HG03280 (cell line): ENCODE measurements around the gene UCHL1.
"Not testable (repeated sequence)": the region's sequence is repeated elsewhere in the genome, so short reads cannot be mapped to it uniquely, and the experiment has no call there.

Source experiments
- ATAC-seq: cut with Tn5 transposase; IDR thresholded peaks from one replicate; pipeline ENCODE4 v1.9.1; 2021; ENCODE audit warnings: mild to moderate bottlenecking, moderate library complexity; ENCODE audit not compliant: unreplicated experiment

UCHL1 gene

DNA sequence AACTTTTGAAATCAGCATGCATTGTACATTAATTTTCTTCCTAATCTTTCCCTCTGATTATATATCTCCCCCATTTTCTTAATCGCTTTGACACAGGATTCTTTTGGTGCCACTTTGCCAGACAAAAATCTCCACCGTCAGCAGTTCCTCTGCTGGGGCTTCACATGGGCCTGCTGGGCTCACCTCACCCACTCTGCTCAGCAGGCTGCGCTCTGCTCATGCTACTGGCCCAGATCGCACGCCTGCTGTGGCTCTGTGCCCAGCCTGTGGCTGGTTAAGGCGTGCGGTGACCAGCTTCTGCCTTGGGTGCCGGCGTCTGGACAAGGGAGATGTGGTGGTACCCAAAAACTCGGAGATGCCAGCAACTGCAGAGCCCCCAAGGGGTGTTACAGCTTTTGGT lies 31.1 kb downstream of the UCHL1 start:
- no peak for ATAC-seq

DNA sequence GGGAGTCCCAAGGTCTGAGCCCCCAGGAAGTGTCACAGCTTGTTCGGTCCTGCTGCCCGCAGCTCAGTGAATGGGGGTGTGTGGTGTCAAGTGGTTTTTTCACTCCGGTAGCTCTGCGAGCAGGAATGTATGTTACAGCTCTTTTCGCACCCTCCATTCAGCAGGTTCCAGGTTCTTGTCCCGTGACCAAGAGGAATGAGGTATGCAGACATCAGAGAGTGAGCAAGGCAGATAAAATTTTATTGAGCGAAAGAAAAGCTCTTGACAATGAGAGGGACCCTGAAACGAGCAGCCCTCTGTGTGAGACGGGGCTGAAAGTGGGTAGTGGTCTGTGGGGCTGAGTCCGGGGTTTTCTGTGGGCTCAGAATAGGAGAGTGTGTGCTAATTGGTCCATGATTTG lies 31.5 kb downstream of the UCHL1 start:
- ATAC-seq: no peak

DNA sequence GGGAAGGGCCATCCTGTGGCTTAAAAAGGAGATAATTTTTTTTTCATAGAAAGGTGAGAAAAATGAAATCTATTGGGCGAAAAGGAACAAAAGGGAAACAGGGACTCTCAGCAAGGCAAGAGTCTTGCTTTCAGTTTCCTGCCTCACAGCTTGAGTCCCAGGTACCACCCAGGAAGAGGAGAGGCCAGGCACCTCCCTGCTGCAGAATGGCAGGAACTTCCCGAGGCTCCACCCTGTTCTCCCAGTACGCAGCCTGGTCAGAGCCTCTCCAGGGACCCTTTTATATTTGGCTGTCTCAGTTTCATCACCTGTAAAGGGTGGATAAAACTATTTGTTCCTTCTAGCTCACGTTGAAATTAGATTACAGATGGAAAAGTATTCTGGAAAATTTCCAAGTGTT lies 33.8 kb downstream of the UCHL1 start:
- ATAC-seq: no peak

DNA sequence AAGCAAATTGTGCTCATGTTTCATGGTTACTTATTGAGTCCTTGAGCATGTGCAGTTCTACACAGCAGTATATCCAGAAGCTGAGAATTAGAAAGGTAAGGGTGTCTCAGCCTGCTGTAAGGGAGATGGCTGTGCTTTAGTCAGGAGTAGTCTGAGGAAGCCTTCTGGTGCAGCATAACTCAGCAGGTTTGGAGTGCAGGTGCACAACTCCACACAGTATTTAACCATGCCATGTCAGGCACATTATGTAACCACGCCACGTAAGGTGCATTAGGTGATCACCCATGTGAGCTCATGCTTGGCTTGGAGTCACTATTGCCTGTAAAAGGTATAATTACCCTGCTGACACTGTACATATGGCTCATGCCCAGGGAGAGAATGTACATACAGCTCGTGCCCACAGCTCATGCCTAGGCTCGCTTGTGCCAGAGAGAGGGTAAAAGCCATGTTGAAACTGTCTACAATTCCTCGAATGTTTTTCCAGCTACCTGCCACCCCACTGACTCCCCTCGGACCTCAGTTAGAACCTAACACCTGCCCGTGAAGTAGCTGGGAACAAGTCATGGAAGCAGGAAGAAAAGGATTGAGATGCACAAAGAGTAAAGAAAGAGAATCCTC lies 37.8 kb downstream of the UCHL1 start:
- ATAC-seq: no peak

- no peak for ATAC-seq
Observed at GRCh38 chr4:41296995-41297394, 40.3 kb downstream of the UCHL1 start.

DNA sequence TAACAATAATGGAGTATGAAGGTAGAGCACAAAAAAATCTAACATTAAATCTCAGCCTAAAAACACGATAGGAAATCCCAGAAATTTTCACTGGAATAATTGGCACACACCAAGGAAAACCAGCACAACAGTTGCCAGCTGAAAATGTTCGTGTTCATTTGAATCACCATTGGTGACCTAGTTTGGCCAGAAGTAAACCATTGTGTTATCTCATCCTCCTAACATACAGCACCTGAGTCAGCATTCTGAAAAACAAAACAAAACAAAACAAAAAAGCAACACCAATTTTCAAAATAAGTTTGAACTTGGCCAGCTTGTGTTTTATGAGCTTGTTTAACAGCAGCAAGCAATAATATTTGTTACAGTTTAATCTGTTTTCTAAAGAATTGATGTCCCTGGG lies 41.1 kb downstream of the UCHL1 start:
- no peak for ATAC-seq

DNA sequence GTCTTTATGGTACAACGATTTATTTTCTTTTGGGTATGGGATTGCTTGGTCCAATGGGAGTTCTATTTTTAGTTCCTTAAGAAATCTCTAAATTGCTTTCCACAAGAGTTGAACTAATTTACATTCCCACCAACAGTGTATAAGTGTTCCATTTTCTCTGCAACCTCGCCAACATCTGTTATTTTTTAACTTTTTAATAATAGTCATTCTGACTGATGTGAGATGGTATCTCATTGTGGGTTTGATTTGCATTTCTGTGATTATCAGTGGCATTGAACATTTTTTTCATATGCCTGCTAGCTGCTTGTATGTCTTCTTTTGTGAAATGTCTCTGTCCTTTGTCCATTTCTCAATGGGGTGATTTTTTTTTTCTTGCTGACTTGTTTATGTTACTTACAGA lies 42.8 kb downstream of the UCHL1 start:
- no peak for ATAC-seq

- ATAC-seq: no peak
Observed at GRCh38 chr4:41301137-41301536, 44.4 kb downstream of the UCHL1 start.

- ATAC-seq: no peak
Observed at GRCh38 chr4:41303372-41304118, 46.8 kb downstream of the UCHL1 start.

- no peak for ATAC-seq
Observed at GRCh38 chr4:41304221-41304620, 47.5 kb downstream of the UCHL1 start.

GRCh38 chr4:41305476-41305875 lies 48.7 kb downstream of the UCHL1 start:
- ATAC-seq: no peak

DNA sequence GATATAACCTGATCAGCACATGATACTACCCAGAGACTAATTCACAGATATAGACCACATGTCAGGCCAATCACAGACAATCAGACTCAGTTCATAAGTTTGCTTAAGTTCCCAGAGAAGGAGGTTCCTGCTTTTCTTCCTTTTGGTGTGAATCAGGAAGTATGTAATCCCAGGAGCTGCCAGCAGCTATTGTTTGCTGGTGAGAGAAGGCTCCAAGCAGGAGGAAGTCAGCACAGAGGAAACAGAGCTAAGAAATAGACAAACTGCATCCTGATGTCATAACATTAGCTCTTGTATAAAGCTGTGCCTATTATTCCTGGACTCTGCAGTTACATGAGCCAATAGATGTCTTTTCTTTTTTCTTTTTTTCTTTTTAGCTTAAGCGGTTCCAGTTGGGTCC lies 50.9 kb downstream of the UCHL1 start:
- ATAC-seq: no peak

- ATAC-seq: no peak
Observed at GRCh38 chr4:41308398-41308797, 51.7 kb downstream of the UCHL1 start.

DNA sequence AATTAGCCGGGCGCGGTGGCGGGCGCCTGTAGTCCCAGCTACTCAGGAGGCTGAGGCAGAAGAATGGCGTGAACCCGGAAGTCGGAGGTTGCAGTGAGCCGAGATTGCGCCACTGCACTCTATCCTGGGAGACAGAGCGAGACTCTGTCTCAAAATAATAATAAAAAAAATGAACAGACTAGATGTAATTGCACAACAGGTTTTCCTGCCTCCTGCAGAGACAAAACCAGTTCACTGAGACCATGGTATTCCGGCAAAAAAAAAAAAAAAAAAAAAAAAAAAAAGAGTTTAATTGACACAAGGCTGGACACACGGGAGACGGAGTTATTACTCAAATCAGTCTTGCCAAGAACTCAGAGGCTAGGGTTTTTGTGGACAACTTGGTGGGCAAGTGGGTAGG lies 58.7 kb downstream of the UCHL1 start:
- not testable (repeated sequence) for ATAC-seq

DNA sequence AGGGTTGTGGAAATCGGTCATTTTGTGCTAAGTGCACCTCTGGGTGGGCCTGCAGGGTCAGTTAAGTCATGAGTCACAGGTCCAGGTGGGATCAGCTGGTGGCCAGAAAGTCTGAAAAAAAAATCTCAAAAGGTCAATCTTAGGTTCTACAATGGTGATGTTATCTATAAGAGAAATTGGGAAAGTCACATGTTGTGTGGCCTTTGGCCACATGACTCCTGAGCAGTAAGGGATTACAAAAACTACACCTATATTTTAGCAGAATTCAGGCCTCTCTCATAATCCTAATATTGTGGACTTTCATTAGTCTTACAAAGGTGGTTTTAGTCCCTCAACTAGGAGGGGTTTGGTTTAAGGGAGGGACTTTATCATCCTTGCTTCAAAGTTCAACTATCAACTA lies 59.1 kb downstream of the UCHL1 start:
- ATAC-seq: no peak
